Measurements from ENCODE around the gene RALGAPA1. TPM values are rescaled to one million over a fixed set of nuclear protein-coding genes. Genes with fewer than 3 reads are reported as not detected.
A peak's percentile ranks its signal among the peaks of the same experiment; 100 is the strongest.

The RALGAPA1 gene
- total and polyA plus RNA-seq, 2 of the 13 experiments (the other 11 are each of a cell fraction or from before 2014, with no cell fraction given): 65.0 to 89.2 TPM

DNA sequence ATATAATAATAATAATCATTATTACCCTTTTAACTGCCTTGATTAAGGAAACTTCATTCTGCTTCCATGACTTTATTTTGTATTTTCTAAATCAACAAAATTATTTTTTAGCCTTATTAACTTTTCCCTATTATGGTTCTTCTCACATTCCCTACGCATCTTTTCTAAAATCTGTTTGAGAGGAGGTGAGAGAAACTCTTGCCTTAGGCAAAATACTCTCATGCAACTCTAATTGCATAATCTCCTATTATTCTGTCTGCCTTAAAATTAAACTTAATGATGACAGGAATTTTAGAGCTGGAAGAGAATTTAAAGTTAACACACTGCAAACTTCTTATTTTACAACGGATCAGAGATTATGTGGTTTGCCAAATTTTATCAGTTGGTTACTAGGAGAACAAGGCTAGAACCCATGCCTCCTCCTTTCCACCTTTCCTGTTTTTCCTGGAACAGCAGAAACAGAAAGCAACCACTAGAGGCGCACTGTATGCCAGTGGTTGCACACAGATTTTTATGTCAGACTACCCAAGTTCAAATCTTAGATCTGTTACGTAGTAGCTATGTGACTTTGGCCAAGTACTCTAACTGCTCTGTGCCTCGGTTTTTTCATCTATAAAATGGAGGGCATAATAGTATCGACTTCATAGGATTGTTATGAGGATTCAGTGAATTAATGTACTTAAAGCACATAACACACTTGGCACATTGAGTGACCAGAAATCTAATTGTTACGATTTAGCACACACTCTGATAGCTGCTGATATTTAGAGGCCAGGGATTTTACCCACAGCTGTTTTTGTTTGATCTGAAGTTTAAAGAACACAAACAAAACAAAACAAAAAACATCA lies 12.7 kb upstream of the RALGAPA1 start (continued):
- TF ChIP-seq, protein P1, sequence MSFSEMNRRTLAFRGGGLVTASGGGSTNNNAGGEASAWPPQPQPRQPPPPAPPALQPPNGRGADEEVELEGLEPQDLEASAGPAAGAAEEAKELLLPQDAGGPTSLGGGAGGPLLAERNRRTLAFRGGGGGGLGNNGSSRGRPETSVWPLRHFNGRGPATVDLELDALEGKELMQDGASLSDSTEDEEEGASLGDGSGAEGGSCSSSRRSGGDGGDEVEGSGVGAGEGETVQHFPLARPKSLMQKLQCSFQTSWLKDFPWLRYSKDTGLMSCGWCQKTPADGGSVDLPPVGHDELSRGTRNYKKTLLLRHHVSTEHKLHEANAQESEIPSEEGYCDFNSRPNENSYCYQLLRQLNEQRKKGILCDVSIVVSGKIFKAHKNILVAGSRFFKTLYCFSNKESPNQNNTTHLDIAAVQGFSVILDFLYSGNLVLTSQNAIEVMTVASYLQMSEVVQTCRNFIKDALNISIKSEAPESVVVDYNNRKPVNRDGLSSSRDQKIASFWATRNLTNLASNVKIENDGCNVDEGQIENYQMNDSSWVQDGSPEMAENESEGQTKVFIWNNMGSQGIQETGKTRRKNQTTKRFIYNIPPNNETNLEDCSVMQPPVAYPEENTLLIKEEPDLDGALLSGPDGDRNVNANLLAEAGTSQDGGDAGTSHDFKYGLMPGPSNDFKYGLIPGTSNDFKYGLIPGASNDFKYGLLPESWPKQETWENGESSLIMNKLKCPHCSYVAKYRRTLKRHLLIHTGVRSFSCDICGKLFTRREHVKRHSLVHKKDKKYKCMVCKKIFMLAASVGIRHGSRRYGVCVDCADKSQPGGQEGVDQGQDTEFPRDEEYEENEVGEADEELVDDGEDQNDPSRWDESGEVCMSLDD (CRISPR knock-in tag; IDR thresholded peaks at IDR 0.05; ENCODE audit: borderline replicate concordance): no peak
- TF ChIP-seq, protein P2, sequence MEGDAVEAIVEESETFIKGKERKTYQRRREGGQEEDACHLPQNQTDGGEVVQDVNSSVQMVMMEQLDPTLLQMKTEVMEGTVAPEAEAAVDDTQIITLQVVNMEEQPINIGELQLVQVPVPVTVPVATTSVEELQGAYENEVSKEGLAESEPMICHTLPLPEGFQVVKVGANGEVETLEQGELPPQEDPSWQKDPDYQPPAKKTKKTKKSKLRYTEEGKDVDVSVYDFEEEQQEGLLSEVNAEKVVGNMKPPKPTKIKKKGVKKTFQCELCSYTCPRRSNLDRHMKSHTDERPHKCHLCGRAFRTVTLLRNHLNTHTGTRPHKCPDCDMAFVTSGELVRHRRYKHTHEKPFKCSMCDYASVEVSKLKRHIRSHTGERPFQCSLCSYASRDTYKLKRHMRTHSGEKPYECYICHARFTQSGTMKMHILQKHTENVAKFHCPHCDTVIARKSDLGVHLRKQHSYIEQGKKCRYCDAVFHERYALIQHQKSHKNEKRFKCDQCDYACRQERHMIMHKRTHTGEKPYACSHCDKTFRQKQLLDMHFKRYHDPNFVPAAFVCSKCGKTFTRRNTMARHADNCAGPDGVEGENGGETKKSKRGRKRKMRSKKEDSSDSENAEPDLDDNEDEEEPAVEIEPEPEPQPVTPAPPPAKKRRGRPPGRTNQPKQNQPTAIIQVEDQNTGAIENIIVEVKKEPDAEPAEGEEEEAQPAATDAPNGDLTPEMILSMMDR (CRISPR knock-in tag; IDR thresholded peaks at IDR 0.05): peak; percentile 95
- TF ChIP-seq GFI1 (CRISPR knock-in tag; IDR thresholded peaks at IDR 0.05; ENCODE audit: borderline replicate concordance) (peak; percentile 88), TEAD3 (CRISPR knock-in tag; optimal IDR thresholded peaks at IDR 0.05; ENCODE audit: borderline replicate concordance) (peak; percentile 82), EED (CRISPR knock-in tag; IDR thresholded peaks at IDR 0.05) (no peak), ZNF766 (CRISPR knock-in tag; IDR thresholded peaks at IDR 0.05; ENCODE audit: borderline replicate concordance) (no peak), ZKSCAN8 (CRISPR knock-in tag; IDR thresholded peaks at IDR 0.05; ENCODE audit: borderline replicate concordance) (peak; percentile 90), JARID2 (CRISPR knock-in tag; IDR thresholded peaks at IDR 0.05; ENCODE audit: insufficient replicate concordance) (peak; percentile 49), SIN3A (IDR thresholded peaks at IDR 0.05; ENCODE audit: borderline replicate concordance, low read depth, low read length) (no peak), RAD51 (IDR thresholded peaks at IDR 0.05; ENCODE audit: borderline replicate concordance) (no peak), MZF1 (CRISPR knock-in tag; IDR thresholded peaks at IDR 0.05; ENCODE audit: borderline replicate concordance) (no peak), CHD2 (IDR thresholded peaks at IDR 0.05; ENCODE audit: low read depth, low read length) (no peak), ZNF234 (CRISPR knock-in tag; conservative IDR thresholded peaks at IDR 0.05) (no peak), ZFP90 (CRISPR knock-in tag; IDR thresholded peaks at IDR 0.05; ENCODE audit: borderline replicate concordance) (0 out of 2 replicates have a peak, but pooled peaks have one; percentile 74), ZC3H13 (CRISPR knock-in tag; IDR thresholded peaks at IDR 0.05) (no peak)
- TF ChIP-seq, protein P3, sequence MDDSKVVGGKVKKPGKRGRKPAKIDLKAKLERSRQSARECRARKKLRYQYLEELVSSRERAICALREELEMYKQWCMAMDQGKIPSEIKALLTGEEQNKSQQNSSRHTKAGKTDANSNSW (CRISPR knock-in tag; IDR thresholded peaks at IDR 0.05; ENCODE audit: borderline replicate concordance): no peak
- TF ChIP-seq, protein P4, sequence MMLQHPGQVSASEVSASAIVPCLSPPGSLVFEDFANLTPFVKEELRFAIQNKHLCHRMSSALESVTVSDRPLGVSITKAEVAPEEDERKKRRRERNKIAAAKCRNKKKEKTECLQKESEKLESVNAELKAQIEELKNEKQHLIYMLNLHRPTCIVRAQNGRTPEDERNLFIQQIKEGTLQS (CRISPR knock-in tag; IDR thresholded peaks at IDR 0.05): no peak
- TF ChIP-seq, protein P5, sequence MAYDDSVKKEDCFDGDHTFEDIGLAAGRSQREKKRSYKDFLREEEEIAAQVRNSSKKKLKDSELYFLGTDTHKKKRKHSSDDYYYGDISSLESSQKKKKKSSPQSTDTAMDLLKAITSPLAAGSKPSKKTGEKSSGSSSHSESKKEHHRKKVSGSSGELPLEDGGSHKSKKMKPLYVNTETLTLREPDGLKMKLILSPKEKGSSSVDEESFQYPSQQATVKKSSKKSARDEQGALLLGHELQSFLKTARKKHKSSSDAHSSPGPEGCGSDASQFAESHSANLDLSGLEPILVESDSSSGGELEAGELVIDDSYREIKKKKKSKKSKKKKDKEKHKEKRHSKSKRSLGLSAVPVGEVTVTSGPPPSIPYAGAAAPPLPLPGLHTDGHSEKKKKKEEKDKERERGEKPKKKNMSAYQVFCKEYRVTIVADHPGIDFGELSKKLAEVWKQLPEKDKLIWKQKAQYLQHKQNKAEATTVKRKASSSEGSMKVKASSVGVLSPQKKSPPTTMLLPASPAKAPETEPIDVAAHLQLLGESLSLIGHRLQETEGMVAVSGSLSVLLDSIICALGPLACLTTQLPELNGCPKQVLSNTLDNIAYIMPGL (CRISPR knock-in tag; IDR thresholded peaks at IDR 0.05; ENCODE audit: borderline replicate concordance in 1 of 2, low read depth in 1 of 2): peak; percentile 86 to 97
- TF ChIP-seq, protein P6, sequence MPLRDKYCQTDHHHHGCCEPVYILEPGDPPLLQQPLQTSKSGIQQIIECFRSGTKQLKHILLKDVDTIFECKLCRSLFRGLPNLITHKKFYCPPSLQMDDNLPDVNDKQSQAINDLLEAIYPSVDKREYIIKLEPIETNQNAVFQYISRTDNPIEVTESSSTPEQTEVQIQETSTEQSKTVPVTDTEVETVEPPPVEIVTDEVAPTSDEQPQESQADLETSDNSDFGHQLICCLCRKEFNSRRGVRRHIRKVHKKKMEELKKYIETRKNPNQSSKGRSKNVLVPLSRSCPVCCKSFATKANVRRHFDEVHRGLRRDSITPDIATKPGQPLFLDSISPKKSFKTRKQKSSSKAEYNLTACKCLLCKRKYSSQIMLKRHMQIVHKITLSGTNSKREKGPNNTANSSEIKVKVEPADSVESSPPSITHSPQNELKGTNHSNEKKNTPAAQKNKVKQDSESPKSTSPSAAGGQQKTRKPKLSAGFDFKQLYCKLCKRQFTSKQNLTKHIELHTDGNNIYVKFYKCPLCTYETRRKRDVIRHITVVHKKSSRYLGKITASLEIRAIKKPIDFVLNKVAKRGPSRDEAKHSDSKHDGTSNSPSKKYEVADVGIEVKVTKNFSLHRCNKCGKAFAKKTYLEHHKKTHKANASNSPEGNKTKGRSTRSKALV (CRISPR knock-in tag; IDR thresholded peaks at IDR 0.05): peak; percentile 77
